HFF-Myc (cell line): ENCODE data around the gene B2M.
A peak's percentile ranks its signal among the peaks of the same experiment; 100 is the strongest.
"Not testable (repeated sequence)": the region's sequence is repeated elsewhere in the genome, so short reads cannot be mapped to it uniquely, and the experiment has no call there.

Source experiments
- DNase-seq: peaks from one replicate; pipeline ENCODE4 v3.0.0-alpha.2; 2011; ENCODE audit warnings: low read depth; ENCODE audit errors: extremely low read depth
- H3K4me3 ChIP-seq: replicated peaks from 2 replicates; pipeline ENCODE4 v1.5.1; 2011; ENCODE audit warnings: low read depth, mild to moderate bottlenecking, control low read depth, low read length
- TF ChIP-seq, protein P1 (sequence below): IDR thresholded peaks from 2 replicates; pipeline ENCODE4 v1.5.1; 2012; ENCODE audit warnings: mild to moderate bottlenecking, low read depth, low read length, control low read depth; ENCODE audit errors: missing control alignments

Gene B2M

GRCh38 chr15:44727485-44728231, 16.3 kb downstream of the B2M start:
- TF ChIP-seq, protein P1, sequence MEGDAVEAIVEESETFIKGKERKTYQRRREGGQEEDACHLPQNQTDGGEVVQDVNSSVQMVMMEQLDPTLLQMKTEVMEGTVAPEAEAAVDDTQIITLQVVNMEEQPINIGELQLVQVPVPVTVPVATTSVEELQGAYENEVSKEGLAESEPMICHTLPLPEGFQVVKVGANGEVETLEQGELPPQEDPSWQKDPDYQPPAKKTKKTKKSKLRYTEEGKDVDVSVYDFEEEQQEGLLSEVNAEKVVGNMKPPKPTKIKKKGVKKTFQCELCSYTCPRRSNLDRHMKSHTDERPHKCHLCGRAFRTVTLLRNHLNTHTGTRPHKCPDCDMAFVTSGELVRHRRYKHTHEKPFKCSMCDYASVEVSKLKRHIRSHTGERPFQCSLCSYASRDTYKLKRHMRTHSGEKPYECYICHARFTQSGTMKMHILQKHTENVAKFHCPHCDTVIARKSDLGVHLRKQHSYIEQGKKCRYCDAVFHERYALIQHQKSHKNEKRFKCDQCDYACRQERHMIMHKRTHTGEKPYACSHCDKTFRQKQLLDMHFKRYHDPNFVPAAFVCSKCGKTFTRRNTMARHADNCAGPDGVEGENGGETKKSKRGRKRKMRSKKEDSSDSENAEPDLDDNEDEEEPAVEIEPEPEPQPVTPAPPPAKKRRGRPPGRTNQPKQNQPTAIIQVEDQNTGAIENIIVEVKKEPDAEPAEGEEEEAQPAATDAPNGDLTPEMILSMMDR: no peak
- DNase-seq: no peak
- H3K4me3 ChIP-seq: no peak overlapping the region

GRCh38 chr15:44728232-44728575, 16.9 kb downstream of the B2M start:
- H3K4me3 ChIP-seq: peak overlapping the region; percentile 82
- not testable (repeated sequence) for DNase-seq

DNA sequence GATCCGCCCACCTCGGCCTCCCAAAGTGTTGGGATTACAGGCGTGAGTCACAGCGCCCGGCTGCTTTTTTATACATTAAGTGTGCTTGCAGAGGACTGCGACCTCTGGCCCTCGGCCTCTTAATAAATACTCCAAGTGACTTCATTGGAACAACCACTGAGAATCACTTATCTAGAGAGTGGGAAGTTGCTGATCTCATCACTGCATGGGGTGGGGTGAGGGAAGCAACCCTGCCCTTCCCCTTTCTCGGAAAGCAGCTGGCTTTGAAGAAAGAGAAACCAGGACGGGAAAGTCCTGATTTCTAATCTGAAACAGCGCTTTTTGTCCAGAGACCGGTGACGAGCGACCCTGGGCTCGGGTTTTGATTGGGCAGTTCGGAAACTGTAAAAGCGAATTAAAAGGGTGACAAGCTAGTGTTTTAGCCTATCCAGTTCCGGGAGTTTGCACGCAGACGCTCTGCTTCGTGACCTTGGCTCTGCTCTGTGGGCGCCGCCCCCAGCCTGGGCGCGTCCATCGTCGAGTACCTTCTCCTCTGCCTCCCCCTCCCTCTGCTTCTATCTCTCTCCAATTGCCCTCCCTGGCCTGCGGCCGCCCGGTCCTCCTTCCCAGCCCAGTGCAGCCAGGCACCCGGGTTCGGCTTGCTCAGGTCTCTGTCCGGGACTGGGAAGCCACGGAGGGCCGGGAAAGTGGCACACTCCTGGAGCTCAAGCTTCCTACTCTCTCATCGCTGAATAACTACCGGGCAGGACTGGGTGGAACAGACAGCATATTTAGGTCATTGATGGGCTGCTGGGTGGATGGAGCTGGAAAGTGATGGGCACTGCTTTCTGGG, 17.5 kb downstream of the B2M start:
- peak overlapping the region; percentile 82 for H3K4me3 ChIP-seq
- DNase-seq: peak; percentile 98
- TF ChIP-seq, protein P1: no peak

- DNase-seq: no peak
- TF ChIP-seq, protein P1: no peak
- peak overlapping the region; percentile 82 for H3K4me3 ChIP-seq
Observed at GRCh38 chr15:44729408-44730127, 18.3 kb downstream of the B2M start.

DNA sequence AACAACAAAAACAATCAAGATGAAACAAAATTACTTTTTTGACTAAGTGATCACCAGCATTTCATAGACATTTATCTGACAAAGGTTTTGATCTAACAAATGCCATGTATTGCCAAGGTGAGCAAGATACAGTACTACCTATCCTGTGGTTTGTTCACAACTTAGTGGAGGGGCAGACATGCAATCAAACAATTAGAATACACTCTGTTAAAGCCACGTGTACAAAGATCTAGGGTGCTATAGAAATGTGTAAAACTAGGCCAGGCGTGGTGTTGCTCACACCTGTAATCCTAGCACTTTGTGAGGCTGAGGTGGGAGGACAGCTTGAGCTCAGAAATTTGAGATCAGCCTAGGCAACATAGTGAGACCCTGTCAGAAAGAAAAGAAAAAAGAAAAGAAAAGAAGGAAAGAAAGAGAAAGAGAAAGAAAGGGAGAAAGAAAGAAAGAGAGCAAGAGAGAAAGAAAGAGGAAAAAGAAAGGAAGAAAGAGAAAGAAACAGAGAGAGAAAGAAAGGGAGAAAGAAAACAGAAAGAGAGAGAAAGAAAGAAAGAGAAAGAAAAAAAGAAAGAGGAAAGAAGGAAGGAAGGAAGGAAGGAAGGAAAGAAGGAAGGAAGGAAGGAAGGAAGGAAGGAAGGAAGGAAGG, 23.6 kb downstream of the B2M start:
- H3K4me3 ChIP-seq: no peak overlapping the region
- DNase-seq: no peak
- TF ChIP-seq, protein P1: no peak

DNA sequence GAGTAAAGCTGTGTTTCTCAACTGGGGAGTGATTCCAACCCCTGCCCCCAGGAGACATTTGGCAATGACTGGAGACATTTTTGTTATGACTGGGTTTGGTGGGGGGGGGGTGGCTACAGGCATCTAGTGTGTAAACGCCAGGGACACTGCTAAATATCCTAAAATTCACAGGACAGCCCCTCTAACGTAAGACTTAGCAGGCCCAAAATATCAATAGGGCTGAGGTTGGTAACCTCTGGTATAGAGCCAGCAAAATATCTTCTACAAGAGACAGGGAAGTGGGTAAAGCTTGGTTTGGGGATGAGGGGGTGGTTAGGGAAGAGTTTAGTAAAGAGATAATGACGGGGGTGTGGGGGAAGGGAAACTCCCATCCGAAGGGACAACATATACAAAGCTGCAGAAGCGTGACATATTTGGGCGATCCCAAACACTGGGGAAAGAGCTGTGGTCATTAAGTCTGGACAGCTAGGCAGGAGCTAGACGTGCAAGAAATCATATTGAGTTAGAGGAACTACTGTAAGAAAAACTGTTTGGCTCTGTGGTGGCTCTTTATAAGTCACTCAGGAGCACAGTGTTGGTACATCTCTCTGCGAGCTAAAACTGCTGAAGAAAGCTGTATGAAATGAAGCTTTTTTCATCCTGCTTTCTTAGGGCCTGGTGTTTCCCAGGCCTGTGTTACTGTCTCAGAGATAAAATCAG, 24.3 kb downstream of the B2M start:
- TF ChIP-seq, protein P1: no peak
- no peak overlapping the region for H3K4me3 ChIP-seq
- DNase-seq: no peak
